SHP77 (cell line): ENCODE data around the gene HSH2D.
"Not testable (repeated sequence)": the region's sequence is repeated elsewhere in the genome, so short reads cannot be mapped to it uniquely, and the experiment has no call there.

Experiments
- DNase-seq, 2 experiments: peaks; one replicate each; lab custom pipeline; 2025; lab: John Stamatoyannopoulos, UW

The HSH2D gene

GRCh38 chr19:16143399-16144215 is at the start of gene HSH2D:
TSS of gene HSH2D (plus strand) at chr19:16143685. CDS start at chr19:16148751, 5,066 bp downstream.
- peak; percentile 49 to 73 for DNase-seq

- DNase-seq, result no peak
Observed at GRCh38 chr19:16094360-16095070, 49.0 kb upstream of the HSH2D start.

GRCh38 chr19:16095071-16095571 is 48.4 kb upstream of the HSH2D start:
- no peak for DNase-seq

GRCh38 chr19:16096280-16096855 is 47.1 kb upstream of the HSH2D start:
- no peak for DNase-seq

- no peak for DNase-seq
Observed at GRCh38 chr19:16098416-16098768, 45.1 kb upstream of the HSH2D start.

GRCh38 chr19:16098821-16099220 is 44.7 kb upstream of the HSH2D start:
- DNase-seq, result no peak

- not testable (repeated sequence) for DNase-seq
Observed at GRCh38 chr19:16099314-16099965, 44.0 kb upstream of the HSH2D start.

GRCh38 chr19:16100524-16100923 is 43.0 kb upstream of the HSH2D start:
- DNase-seq, result no peak

- no peak for DNase-seq
Observed at GRCh38 chr19:16104722-16105121, 38.8 kb upstream of the HSH2D start.

- DNase-seq, result no peak
Observed at GRCh38 chr19:16106121-16106520, 37.4 kb upstream of the HSH2D start.

GRCh38 chr19:16111160-16111908 is 32.2 kb upstream of the HSH2D start, which contains the start of gene RAB8A:
TSS of gene RAB8A (plus strand) at chr19:16111889. CDS start at chr19:16111902, 13 bp downstream.
- peak; percentile 98 to 99 for DNase-seq

GRCh38 chr19:16111909-16112752 is 31.4 kb upstream of the HSH2D start:
- DNase-seq, result no peak

GRCh38 chr19:16112778-16113177 is 30.7 kb upstream of the HSH2D start:
- DNase-seq, result no peak

GRCh38 chr19:16113727-16114126 is 29.8 kb upstream of the HSH2D start:
- no peak for DNase-seq

GRCh38 chr19:16115301-16116039 is 28.0 kb upstream of the HSH2D start:
- DNase-seq, result no peak

GRCh38 chr19:16116067-16116466 is 27.4 kb upstream of the HSH2D start:
- no peak for DNase-seq

- no peak for DNase-seq
Observed at GRCh38 chr19:16117594-16118033, 25.9 kb upstream of the HSH2D start.

- DNase-seq, result no peak
Observed at GRCh38 chr19:16118489-16119033, 24.9 kb upstream of the HSH2D start.
